NOMO-1 treated with dmso at 0.1 percent for 144 hours (cell line): ENCODE measurements around the gene PECR.
"Not testable (repeated sequence)": the region's sequence is repeated elsewhere in the genome, so short reads cannot be mapped to it uniquely, and the experiment has no call there.

Experiments
- DNase-seq: peaks from one replicate; lab custom pipeline; 2025; ENCODE audit not compliant: unreplicated experiment; lab: John Stamatoyannopoulos, UW

Gene PECR

GRCh38 chr2:216003876-216004696, 77.5 kb downstream of the PECR start:
- DNase-seq: no peak

GRCh38 chr2:216002693-216003092, 78.9 kb downstream of the PECR start:
- DNase-seq: no peak

- DNase-seq: no peak
Measured at GRCh38 chr2:216002101-216002678, 79.4 kb downstream of the PECR start.

GRCh38 chr2:216001216-216002100, 80.2 kb downstream of the PECR start:
- DNase-seq: no peak

GRCh38 chr2:215998636-215999035, 83.0 kb downstream of the PECR start:
- no peak for DNase-seq

GRCh38 chr2:215997219-215997618, 84.4 kb downstream of the PECR start:
- DNase-seq: no peak

- DNase-seq: no peak
Measured at GRCh38 chr2:215994911-215995310, 86.7 kb downstream of the PECR start.

GRCh38 chr2:215988556-215989207, 92.9 kb downstream of the PECR start:
- DNase-seq: not testable (repeated sequence)
